ENCODE results near the gene TBC1D5.

The TBC1D5 gene

DNA sequence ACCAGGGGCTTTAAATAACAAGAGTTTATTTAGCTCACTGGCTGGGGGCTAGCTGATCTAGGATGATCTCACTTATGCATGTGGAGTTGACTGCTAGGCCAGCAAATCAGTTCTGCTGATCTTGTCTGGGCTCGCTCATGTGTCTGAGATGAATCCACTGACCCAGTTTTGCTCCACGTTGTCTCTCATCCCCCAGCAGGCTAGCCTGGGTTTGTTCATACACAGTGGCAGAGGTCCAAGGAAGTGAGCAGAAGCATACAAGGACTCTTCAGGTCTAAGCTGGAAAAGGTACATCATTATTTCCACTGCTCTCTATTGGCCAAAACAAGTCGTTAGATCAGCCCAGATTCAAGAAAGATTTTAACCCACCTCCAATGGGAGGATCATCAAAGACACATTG lies 619.7 kb downstream of the TBC1D5 start:
- DNase-seq = no peak

GRCh38 chr3:17121336-17121735 lies 621.1 kb downstream of the TBC1D5 start:
- no peak for DNase-seq

DNA sequence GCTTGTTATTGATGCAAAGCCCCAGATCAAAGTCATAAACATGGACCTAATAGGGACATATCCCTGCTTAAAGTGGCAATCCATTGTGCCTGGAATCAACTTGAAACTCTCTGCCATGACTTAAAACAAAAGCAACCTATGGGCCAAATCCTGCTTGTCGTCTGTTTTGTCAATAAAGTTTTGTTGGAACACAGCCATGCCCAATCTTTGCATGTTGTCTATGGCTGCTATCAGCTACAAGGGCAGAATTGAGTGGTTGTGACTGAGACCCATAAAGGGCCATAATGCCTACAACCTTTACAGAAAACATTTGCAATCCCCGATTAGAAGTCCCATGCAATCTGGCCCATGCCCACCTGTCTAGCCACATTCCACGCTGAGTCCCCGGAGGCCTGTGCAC lies 622.3 kb downstream of the TBC1D5 start:
- no peak for DNase-seq

- DNase-seq = no peak
These were observed 623.0 kb downstream of the TBC1D5 start for GRCh38 chr3:17119201-17120072.

GRCh38 chr3:17118771-17119170 lies 623.7 kb downstream of the TBC1D5 start:
- no peak for DNase-seq

- DNase-seq = no peak
These were observed 626.3 kb downstream of the TBC1D5 start for GRCh38 chr3:17116007-17116600.

DNA sequence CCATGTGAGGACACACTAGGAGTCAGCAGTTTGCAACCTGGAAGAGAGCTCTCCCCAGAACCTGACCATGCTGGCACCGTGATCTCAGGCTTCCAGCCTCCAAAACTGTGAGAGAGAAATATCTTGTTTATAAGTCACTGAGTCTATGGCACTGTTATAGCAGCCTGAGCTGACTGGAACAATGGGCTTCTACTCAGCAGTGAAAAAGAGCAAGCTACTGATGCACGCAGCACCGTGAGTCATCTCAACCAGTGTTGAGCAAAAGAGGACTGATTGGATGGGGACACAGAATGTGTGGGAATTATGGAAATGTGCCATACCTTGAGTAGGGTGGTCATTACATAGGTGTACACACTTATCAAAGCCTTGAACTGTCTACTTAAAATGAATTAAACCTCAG lies 627.2 kb downstream of the TBC1D5 start:
- DNase-seq = no peak

DNA sequence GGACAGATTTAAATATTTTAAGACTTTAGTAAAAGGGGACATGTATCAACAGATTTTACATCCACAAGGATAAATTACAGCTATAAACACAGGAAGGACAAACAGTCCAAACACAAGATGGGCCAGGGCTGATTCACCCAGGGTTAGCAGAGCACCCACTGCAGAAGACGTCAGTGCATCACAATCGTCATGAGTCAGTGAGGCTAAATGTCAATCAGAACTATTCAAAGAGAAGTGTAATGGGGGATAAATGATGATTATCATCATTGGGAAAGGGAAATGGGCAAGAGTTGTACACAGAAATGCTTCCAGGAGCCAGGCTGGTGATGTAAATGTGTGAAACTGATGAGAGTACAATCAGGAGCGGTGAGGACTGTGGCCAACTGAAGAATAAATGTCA lies 630.8 kb downstream of the TBC1D5 start:
- no peak for DNase-seq

GRCh38 chr3:17110660-17111396 lies 631.6 kb downstream of the TBC1D5 start:
- DNase-seq = no peak
